ENCODE data around the gene NCAPG2. TPM values are rescaled to one million over a fixed set of nuclear protein-coding genes. Genes with fewer than 3 reads are reported as not detected.

Gene NCAPG2
- total RNA-seq, 4 donors from 2014 or later, result 3.4 to 9.0 (median 4.3) TPM

- H3K27ac ChIP-seq, result no peak overlapping the region
- intact Hi-C loops (cut with DNase I; ENCODE audit: low total_unique reads), result no loop called here
- TF ChIP-seq POLR2A (IDR thresholded peaks at IDR 0.05), result no peak
- no peak for TF ChIP-seq POLR2AphosphoS5 (IDR thresholded peaks at IDR 0.05)
- TF ChIP-seq CTCF (IDR thresholded peaks at IDR 0.05), result no peak
- no peak for TF ChIP-seq EP300 (IDR thresholded peaks at IDR 0.05; ENCODE audit: low read depth)
- no peaks in the 10 kb centered on the region for H3K9me3 ChIP-seq
- no peaks in the 10 kb centered on the region for H3K27me3 ChIP-seq
- no peaks in the 10 kb centered on the region for H3K36me3 ChIP-seq
- H3K4me3 ChIP-seq, result no peak overlapping the region
- H3K4me1 ChIP-seq, result no peaks in the 10 kb centered on the region
- no peak for DNase-seq
- WGBS, 2 donors (ENCODE audit: low coverage in 1 of 2), result 98% methylated on average over 4 of the region's 4 CpGs; no CpG with 5 or more reads in 1 of the 2 donors
- in situ Hi-C loops (cut with MboI; ENCODE audit: low pct_ligation_motif_present in 1 of 4, low pct_unique_long_range_greater_than_20kb in 1 of 4, low sequenced_read_pairs in 3 of 4), result no loop called here
These were observed 107.9 kb downstream of the NCAPG2 start for GRCh38 chr7:158596745-158597144.

- H3K4me1 ChIP-seq, result no peaks in the 10 kb centered on the region
- in situ Hi-C loops (cut with MboI; ENCODE audit: low pct_ligation_motif_present in 1 of 4, low pct_unique_long_range_greater_than_20kb in 1 of 4, low sequenced_read_pairs in 3 of 4), result no loop called here
- no peak overlapping the region for H3K4me3 ChIP-seq
- no peak for DNase-seq
- TF ChIP-seq CTCF (IDR thresholded peaks at IDR 0.05) (no peak), POLR2A (IDR thresholded peaks at IDR 0.05) (no peak), EP300 (IDR thresholded peaks at IDR 0.05; ENCODE audit: low read depth) (no peak), POLR2AphosphoS5 (IDR thresholded peaks at IDR 0.05) (no peak)
- no peak overlapping the region for H3K27ac ChIP-seq
- intact Hi-C loops (cut with DNase I; ENCODE audit: low total_unique reads), result no loop called here
- H3K36me3 ChIP-seq, result no peaks in the 10 kb centered on the region
- WGBS, 2 donors (ENCODE audit: low coverage in 1 of 2), result 80 to 94% methylated on average over 1 to 4 of the region's 4 CpGs
- H3K9me3 ChIP-seq, result no peaks in the 10 kb centered on the region
- H3K27me3 ChIP-seq, result no peaks in the 10 kb centered on the region
These were observed 108.3 kb downstream of the NCAPG2 start for GRCh38 chr7:158596309-158596708.

- H3K27ac ChIP-seq, result no peak overlapping the region
- H3K4me1 ChIP-seq, result peaks cover 0 to 3% (median 0%) of the 10 kb centered on the region in 4 donors
- DNase-seq, result no peak
- in situ Hi-C loops (cut with MboI; ENCODE audit: low pct_ligation_motif_present in 1 of 4, low pct_unique_long_range_greater_than_20kb in 1 of 4, low sequenced_read_pairs in 3 of 4), result no loop called here
- WGBS, 2 donors (ENCODE audit: low coverage in 1 of 2), result 49 to 61% methylated on average over 3 of the region's 3 CpGs
- no peaks in the 10 kb centered on the region for H3K27me3 ChIP-seq
- no peak overlapping the region for H3K4me3 ChIP-seq
- H3K9me3 ChIP-seq, result no peaks in the 10 kb centered on the region
- TF ChIP-seq POLR2A (IDR thresholded peaks at IDR 0.05) (no peak), POLR2AphosphoS5 (IDR thresholded peaks at IDR 0.05) (no peak), CTCF (IDR thresholded peaks at IDR 0.05) (no peak), EP300 (IDR thresholded peaks at IDR 0.05; ENCODE audit: low read depth) (no peak)
- no peaks in the 10 kb centered on the region for H3K36me3 ChIP-seq
- intact Hi-C loops (cut with DNase I; ENCODE audit: low total_unique reads), result no loop called here
These were observed 109.5 kb downstream of the NCAPG2 start for GRCh38 chr7:158595068-158595467.

- no peak for DNase-seq
- in situ Hi-C loops (cut with MboI; ENCODE audit: low pct_ligation_motif_present in 1 of 4, low pct_unique_long_range_greater_than_20kb in 1 of 4, low sequenced_read_pairs in 3 of 4) (no loop called here), intact Hi-C loops (cut with DNase I; ENCODE audit: low total_unique reads) (no loop called here)
- no peaks in the 10 kb centered on the region for H3K9me3 ChIP-seq
- no peak overlapping the region for H3K27ac ChIP-seq
- peaks cover 9% of the 10 kb centered on the region for H3K27me3 ChIP-seq
- TF ChIP-seq CTCF (IDR thresholded peaks at IDR 0.05), result no peak
- TF ChIP-seq POLR2A (IDR thresholded peaks at IDR 0.05), result no peak
- no peak for TF ChIP-seq EP300 (IDR thresholded peaks at IDR 0.05; ENCODE audit: low read depth)
- TF ChIP-seq POLR2AphosphoS5 (IDR thresholded peaks at IDR 0.05), result no peak
- H3K4me1 ChIP-seq, result peaks cover 0 to 8% (median 5%) of the 10 kb centered on the region in 4 donors
- no peaks in the 10 kb centered on the region for H3K36me3 ChIP-seq
- 100% methylated on average over 1 of the region's 1 CpG; no CpG with 5 or more reads in 1 of the 2 donors for WGBS, 2 donors (ENCODE audit: low coverage in 1 of 2)
- no peak overlapping the region for H3K4me3 ChIP-seq
These were observed 112.1 kb downstream of the NCAPG2 start for GRCh38 chr7:158592541-158592940.

Data from transverse colon (tissue), 4 donors.